Measurements from ENCODE around the gene LAMC1.

LAMC1 gene

DNA sequence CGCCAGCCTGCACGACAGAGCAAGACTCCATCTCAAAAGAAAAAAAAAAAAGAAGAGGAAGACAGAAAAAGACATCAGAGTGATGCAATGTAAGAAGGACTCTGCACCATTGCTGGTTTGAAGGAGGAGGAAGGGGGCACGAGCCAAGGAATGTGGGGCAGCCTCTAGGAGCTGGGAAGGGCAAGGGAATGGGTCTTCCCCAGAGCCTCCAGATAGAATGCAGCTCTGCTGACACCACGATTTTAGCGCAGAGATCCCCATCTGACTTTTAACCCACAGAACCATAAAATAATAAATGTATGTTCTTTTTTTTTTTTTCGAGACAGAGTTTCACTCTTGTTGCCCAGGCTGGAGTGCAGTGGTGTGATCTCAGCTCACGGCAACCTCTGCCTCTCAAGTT lies 129.0 kb downstream of the LAMC1 start:
- DNase-seq = no peak

DNA sequence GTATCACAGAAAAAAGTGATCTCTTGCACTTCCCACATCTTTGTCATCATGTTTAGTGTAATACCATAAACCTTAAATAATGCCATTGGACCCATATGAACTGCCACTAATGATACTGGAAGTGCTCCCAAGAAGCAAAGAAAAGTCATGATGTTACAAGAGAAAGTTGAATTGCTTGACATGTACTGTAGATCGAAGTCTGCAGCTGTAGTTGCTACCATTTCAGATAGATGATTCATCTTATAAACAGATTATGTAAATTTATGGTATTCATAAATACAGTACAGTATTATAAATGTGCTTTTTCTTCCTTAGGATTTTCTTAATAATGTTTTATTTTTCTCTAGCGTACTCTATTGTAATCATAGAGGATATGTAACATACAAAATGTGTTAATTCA lies 132.7 kb downstream of the LAMC1 start:
- no peak for DNase-seq

DNA sequence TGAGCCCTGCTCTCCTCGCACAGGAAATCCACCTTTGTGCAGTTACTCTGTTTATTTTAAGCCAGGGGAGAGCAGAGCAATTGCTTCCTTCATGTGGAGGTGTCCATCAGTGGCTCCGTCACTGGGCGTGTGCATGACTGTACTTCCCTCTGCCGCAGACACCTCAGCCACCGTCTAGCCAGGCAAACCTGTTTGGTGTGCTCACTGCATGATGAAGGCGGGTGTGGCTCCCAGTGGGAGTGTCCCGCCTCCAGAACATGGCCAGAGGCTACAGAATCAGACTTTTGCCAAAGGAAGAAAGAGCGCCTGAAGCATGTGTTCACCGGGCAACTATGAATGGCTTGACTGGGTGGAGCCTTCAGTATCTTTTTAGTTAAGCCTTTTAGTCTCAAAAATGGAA lies 136.7 kb downstream of the LAMC1 start:
- DNase-seq = no peak

DNA sequence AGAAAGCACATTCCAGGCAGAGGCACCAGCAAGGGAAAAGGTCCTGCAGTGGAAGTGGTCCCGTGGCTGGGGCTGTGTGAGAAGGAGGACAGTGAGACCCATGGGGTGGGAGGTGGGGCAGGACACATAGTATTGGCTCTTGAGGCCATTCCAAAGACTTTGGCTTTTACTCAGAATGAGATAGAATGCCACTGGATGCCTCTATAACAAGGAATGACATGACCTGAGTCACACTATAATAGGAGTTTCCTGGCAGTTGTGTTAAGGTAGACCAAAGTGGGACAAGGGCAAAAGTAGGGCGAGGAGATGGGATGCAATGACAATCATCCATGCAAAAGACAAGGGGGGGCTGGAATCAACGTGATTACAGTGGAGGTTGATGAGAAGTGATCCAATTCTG lies 138.2 kb downstream of the LAMC1 start:
- DNase-seq = no peak

DNA sequence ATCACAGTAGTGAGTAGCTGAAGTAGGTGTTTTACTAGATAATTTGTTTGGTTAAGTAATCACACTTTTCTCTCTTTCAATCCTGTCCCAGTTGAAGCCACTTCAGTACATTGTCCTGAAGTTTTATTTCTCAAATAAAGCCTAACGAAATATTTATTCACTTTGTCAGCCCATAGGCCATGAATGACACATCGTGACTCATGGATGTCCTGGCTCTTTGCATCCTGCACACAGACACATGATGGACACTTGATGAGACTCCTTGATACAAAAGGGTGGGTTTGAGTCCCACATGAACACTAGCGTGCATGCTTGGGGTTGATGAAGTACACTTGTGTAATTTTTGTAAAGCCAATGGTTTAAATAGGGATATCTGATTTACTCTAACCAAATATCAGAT lies 140.1 kb downstream of the LAMC1 start:
- no peak for DNase-seq

DNA sequence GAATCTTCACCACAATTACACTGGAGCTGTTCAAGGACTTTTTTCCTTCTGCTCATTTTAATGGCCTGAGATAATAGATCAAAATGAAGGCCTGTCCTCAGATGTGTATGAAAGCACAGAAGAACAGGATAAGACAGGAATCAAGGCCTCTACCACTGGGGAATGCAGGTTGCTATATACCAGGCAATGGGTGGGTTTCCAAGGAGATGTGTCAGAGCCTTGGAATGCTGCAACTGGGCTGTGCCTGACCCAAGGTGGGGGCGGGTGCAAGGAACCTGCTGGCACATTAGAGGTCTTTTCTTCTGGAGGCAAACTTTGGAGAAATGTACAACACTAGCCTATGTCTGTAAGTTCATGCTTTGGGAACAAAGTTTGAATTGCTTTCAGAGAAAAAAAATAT lies 141.1 kb downstream of the LAMC1 start:
- no peak for DNase-seq

DNA sequence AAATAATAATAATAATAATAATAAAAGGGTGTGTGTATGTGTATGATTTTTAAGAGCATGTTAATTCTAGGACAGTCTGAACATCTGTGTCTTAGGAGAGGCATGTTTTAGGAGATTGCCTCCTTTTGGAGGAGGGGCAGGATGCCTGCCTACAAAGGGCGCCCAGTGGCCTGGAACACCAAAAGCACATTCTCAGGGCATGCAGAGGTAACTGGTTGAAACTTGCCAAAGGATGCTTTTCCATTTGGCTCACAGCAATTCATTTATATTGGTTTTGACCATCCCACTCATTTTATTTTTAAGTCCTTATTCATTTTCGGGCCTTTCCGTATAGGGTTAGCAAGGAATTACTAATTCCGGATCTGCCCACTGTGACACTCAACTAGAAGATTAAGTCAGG lies 141.7 kb downstream of the LAMC1 start:
- no peak for DNase-seq

DNA sequence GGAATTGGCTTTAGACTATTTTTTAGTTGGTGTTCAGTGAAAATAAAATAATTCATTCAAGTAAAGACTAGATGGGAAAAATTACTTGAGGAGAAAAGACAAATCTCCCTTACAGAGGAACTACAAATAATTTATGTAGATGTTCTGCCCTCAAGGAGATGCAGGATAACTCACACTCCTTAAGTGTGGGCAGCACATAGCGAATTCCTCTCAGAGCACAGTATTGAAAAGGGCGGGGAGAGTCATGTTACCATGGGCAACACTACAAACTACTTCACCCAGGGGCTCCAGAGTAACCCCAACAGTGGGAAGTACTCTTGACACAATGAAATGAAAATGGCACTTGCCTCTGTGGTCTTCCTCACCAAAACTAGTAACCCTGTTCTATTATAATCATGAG lies 142.2 kb downstream of the LAMC1 start:
- DNase-seq = no peak

DNA sequence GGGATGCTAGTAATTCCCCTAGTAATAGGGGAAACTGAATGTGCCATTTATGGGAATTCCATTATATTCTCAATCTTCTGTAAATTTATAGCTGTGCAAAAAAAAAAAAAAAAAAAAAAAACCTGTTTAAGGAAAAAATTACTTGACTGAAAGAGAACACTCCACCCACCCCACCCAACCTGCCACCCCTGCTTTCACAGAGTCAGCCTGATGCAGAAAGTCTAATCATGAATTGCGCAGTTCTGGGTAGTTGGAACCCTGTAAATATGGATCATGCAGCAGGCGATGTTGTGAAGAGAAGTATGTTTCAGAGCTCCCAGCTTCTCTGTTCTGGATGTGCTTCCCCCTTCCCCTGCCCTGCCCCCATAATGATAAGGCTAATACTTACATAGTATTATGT lies 143.2 kb downstream of the LAMC1 start:
- no peak for DNase-seq

DNA sequence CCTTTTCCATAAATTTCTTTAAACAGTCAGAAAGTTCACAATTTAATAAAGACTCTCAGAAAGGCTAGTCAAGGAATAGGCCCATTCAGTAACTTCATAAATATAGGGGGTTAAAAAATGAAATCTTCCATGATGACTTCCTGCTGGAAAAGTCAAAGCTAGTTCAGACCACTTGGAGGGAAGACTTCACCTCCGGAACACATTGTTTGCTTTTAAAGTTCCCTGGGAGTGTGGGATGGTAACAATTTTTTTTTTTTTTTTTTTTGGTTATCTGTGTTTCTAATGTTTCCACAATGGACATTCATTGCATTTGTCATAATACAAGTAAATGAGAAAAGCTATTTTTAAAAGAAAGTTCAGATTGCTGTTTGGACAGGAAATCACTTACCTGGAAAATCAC lies 144.5 kb downstream of the LAMC1 start:
- no peak for DNase-seq

DNA sequence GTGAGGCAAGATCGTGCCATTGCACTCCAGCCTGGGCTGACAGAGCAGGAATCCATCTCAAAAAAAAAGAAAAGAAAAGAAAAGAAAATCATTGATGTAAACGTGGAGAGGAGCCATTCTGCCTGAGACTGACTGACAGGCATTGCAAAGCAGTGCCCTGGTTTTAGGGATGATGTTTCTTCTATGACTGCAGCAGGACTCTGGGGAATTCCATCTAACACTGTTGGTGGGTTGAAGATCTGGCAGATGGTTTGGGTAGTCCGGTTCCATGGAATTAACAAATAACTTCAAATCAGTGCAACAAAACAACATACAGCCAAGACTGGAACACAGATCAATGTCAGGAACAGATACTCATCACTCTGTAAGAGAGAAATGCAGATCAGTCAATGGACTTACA lies 145.1 kb downstream of the LAMC1 start:
- no peak for DNase-seq

DNA sequence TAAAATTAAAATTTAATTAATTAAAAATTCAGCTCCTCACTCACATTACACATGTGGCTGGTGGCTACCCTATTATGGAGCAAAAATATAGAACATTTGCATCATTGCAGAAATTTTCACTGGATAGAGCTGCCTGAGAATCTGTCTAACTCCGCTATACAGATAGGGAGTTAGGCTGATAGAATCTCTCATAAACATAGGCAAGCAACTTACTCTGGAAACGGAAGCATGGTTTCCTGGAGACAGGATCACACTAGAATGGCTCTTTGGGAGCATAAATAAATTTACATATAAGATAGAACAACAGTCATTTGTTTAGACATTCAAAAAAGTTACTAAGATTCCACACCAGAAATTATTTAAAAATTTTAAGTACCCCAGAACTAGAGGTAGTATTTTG lies 150.6 kb downstream of the LAMC1 start:
- DNase-seq = no peak

DNA sequence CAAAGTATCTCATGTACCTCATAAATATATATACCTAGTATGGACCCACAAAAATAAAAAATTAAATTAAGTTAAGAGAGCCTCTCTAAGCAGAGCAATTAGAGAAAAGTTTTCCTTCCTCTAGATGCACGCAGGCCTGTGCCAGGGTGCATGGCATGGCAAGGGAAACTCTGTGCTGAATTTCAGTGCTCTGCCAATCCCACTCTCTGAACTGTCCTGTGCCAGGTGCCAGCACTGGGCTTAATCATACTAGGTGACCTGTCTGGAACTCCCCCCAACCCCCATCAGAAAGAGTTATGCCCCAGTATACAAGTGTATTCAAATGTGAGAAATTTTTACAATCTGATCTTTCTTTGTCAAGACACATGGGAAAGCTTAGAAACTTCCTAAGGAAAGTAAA lies 152.4 kb downstream of the LAMC1 start:
- DNase-seq = no peak

DNA sequence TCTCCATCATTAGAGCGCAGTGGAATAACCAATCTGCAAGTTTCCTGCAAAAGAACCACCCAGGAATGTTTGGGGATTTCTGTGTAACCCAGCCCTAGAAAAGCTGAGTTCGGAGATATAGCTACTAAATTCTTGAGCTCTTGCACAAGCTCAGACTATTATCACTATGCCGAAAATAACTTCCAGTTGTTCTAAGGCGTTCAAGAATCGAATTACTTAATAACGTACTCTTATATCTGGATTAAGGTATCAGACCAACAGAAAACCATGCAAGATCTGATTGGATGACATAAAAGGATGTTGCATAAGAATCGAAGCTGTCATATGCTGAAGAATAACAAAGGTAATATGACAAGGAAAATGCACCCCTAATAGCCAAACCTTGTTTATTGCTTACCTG lies 155.3 kb downstream of the LAMC1 start:
- DNase-seq = no peak

DNA sequence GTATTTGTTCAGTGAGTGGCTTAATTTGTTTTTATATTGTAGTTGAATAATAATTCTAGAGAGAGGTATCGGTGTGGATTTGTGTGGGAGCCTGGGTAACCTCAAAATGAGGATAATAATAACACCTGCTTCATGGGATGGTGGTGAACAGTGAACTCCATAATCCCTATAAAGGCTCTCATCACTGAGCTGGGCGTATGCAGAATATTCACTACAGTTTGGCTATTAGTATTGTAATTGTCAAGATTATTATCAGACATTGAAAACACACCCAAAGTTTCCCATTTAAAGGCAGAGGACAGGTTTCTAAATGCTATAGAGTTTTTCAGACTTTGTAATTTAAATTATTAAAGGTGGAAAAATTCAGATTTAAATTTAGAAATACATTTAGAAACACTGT lies 155.8 kb downstream of the LAMC1 start:
- DNase-seq = no peak

DNA sequence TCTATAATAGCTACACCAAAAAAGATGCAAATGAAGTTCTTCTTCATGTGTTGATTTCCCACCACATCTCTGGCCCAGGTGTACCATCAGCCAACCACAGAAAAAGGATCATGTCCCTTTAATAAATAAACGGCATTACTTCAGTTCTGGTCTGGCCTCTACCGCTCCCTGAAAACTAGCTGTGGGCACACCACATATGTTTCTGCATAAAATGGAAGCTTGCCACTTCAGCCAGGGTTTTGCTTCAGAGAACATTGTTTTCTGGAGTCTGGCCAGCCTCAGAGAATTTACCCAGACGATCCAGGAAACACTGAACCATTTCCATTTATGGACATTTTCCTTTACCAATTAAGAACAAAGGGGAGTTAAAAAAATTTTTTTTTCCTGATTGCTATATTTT lies 157.0 kb downstream of the LAMC1 start:
- DNase-seq = no peak

DNA sequence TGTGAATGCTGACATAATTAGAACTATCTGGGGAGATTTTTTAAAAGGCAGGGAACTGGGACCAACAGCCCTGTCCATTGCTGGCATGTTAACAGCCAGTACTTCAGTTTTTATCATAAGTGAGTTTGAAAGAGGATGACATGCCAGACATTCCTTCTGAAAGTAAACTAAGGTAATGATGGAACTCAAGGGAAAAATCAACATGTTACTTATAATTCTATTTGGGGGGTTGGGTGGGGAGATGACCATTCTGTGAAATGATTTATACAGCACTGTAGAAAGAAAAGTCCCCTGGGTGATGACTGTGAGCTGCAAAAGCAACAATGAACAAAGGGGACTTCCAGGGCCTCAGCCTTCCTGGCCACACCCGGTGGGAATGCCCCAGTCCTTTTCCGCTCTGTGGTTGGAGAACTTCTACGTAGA lies 157.4 kb downstream of the LAMC1 start:
- DNase-seq = no peak

DNA sequence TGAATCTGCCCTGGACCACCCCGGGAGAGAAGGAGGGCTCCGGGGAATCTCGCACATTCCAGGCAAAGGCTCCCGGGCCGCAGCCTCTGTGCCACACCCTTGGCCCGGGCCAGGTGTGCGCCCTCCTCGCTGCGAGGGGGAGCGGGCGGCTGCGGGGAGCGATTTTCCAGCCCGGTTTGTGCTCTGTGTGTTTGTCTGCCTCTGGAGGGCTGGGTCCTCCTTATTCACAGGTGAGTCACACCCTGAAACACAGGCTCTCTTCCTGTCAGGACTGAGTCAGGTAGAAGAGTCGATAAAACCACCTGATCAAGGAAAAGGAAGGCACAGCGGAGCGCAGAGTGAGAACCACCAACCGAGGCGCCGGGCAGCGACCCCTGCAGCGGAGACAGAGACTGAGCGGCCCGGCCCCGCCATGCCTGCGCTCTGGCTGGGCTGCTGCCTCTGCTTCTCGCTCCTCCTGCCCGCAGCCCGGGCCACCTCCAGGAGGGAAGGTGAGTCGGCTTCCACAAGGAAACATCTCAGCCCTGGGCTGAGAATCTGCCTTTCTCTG lies 162.8 kb downstream of the LAMC1 start, which contains the start of gene LAMC2:
TSS of gene LAMC2 (plus strand) at position 324 of the 550 bp plus-strand sequence. CDS start at position 413, 89 bp downstream.
- DNase-seq = no peak

DNA sequence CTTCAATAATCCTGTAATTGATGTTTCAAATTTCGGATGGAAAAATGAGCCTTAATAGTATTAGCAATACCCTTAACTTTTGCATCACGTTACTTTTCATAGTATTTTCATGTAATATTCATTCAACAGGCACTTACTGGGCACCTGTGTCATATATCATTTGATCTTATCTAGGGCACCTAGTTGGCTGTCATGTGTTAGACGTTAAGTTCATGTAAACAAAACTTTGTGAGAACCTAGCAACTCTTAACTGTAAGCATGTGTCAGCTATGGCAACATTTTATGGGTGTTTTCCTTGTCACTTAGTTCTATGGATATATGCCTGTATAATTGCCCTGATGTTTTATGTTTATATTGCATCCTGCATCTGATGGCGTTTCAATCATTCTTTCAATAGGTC lies 163.6 kb downstream of the LAMC1 start:
- no peak for DNase-seq

DNA sequence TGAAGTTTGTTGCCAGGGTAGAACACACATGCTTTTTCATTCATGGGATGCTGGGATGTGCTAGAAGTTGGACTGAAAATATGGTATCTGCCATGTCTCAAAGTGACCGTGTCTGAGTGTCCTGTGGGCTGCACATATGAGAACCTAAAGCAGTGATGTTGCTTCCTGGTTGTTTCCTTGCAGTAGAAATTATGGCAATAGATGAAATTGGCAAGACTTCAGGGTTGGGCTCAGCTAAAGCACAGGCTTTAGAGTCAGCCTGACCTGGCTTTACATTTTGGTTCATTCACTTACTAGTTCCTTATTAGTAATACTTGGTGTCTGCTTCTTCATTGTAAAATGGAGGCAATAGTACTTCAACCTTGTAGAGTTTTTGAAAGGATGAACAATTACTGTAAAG lies 165.0 kb downstream of the LAMC1 start:
- no peak for DNase-seq

DNA sequence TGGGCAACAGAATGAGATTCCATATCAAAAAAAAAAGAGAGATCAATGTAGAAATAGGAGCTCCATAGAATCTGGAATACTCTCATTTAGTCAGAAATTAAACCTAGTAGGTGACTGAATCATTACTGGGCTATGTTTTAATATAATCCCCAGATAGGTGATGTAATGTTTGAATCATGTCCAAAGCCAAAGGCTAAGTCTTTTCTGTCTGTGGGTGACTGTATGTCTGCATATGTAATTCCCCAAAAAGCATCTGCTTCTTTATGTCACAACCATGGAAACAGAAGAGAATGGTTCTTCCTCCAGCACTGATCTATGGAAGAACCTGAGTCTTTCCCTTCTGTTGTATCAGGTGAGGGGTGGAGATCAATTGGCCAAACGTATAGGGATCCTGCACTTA lies 168.6 kb downstream of the LAMC1 start:
- DNase-seq = no peak

DNA sequence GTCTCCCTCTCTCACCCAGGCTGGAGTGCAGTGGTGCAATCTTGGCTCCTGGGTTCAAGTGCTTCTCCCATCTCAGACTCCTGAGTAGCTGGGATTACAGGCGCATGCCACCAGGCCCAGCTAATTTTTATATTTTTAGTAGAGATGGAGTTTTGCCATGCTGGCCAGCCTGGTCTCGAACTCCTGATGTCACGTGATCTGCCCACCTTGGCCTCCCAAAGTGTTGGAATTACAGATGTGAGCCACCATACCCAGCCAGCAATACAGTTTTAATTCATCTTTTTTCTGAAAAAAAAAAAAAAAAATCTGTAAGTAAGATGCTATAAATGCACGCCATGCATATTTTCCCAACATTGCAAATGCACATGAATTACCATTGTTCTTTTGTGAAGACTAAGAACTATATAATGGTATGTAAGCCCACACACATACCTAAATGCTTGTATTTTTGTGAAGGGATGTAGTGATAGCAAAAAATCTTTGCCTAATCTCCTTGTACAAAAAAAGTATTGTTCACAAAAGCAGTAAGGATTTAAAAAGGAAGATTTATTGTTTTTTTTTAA lies 170.8 kb downstream of the LAMC1 start:
- no peak for DNase-seq

DNA sequence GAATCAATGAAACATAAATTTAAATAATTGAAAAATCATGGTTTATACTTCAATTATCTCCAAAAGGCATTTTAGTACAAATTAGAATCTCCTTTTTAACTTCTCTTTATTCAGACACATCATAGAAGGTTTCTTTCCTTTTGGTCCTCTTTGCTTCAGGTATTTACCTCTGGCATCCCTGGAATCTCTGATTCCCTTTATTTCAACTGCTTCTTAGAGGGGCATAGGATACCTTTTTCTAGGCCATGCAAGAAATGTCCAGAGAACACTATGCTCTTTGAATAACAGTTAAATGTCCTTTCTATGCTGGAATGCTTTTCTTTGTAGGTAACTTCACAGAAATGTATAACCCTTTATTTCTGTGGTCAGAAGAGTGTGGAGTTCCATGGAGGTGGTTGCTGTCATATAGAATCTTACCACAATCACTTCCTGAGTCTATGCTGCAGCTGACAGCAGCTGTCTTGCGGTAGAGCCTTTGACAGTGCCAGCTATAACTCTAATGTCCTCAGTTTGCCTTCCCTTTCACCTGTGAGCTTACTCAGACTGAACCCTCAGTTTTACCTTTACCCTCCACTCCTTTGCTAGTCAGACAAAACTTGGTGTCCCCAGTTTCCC lies 171.4 kb downstream of the LAMC1 start:
- DNase-seq = no peak

DNA sequence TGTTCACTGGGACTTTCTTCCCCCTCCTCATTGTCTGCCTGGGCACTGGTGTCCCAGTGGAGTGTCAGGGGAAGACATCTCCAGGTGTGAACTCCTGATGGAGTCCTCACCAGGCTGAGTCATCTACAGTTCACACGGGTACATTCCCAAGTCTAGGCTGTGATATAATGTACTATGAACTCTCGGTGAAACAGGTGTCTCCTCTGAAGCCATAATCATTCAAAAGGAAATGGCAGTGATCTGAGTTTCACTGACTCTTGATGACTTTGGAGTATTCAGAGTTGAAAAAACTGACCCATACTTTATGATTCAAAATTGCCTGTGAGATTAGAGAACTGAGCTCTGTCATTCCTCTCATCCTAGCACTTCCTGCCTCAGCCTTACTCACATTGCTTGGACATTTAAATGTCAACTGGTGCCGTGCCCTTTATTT lies 171.9 kb downstream of the LAMC1 start:
- DNase-seq = no peak
